CD4-positive, alpha-beta T cell (primary cell): Measurements from ENCODE around the gene KIDINS220. TPM values are rescaled to one million over a fixed set of nuclear protein-coding genes. Genes with fewer than 3 reads are reported as not detected.

Source experiments
- ATAC-seq: fragments of 200-7000 bp; cut with Tn5 transposase; one replicate; pipeline ENCODE4 v1.10.0; 2022; ENCODE audit warnings: mild to moderate bottlenecking; ENCODE audit not compliant: poor library complexity
- CTCF ChIA-PET: fragments of 350-600 bp; sonication (Branson Sonifier 250); formaldehyde crosslinking; loops from one replicate; lab custom pipeline; 2021; ENCODE audit warnings: antibody characterized with exemption, inconsistent platforms; lab: Charles Lee
- POLR2A ChIA-PET: fragments of 350-600 bp; sonication (Branson Sonifier 250); formaldehyde crosslinking; loops from one replicate; lab custom pipeline; 2021; ENCODE audit warnings: antibody characterized with exemption, inconsistent platforms; lab: Charles Lee
- DNase-seq, 14 experiments: peaks; one replicate each; pipeline ENCODE4 v3.0.0-alpha.2; 2013 to 2020; ENCODE audit warnings: mixed read lengths in 2 of 14
- H3K27ac ChIP-seq, 2 donors: one replicate each; pipeline versions ENCODE4 v1.5.1 to v1.7.0; 2013; ENCODE audit warnings: low read length in 2 of 2, low read depth in 1 of 2, mild to moderate bottlenecking in 1 of 2
- H3K27me3 ChIP-seq, 2 experiments: 1 replicate in 1 of 2; 2 replicates in 1 of 2; pipeline versions ENCODE4 v1.6.1 to v1.7.0; 2013; ENCODE audit warnings: low read length in 2 of 2, control low read depth in 1 of 2, mild to moderate bottlenecking in 1 of 2, moderate library complexity in 1 of 2; ENCODE audit not compliant: insufficient read depth in 2 of 2, control insufficient read depth in 1 of 2
- H3K36me3 ChIP-seq: one replicate; pipeline ENCODE4 v1.6.1; 2013; ENCODE audit warnings: low read length, control low read depth; ENCODE audit not compliant: insufficient read depth
- H3K4me1 ChIP-seq: one replicate; pipeline ENCODE4 v1.6.1; 2013; ENCODE audit warnings: low read length, control low read depth; ENCODE audit not compliant: insufficient read depth
- H3K4me3 ChIP-seq: one replicate; pipeline ENCODE4 v1.5.1; 2013; ENCODE audit warnings: mild to moderate bottlenecking, low read length, moderate library complexity
- H3K9me3 ChIP-seq, 2 experiments: 1 replicate in 1 of 2; 2 replicates in 1 of 2; pipeline versions ENCODE4 v1.6.1 to v1.7.0; 2013; ENCODE audit warnings: low read length in 2 of 2, mild to moderate bottlenecking in 2 of 2, control low read depth in 1 of 2, moderate library complexity in 1 of 2; ENCODE audit not compliant: control insufficient read depth in 1 of 2, insufficient read depth in 1 of 2
- H3K27ac Mint-ChIP-seq: one replicate; pipeline ENCODE4 v1.8.0; 2020; ENCODE audit warnings: mixed read lengths
- H3K27me3 Mint-ChIP-seq: one replicate; pipeline ENCODE4 v1.8.0; 2021; ENCODE audit warnings: mixed read lengths
- H3K36me3 Mint-ChIP-seq: one replicate; pipeline ENCODE4 v1.8.0; 2021; ENCODE audit warnings: low read depth, mixed read lengths
- H3K4me1 Mint-ChIP-seq: one replicate; pipeline ENCODE4 v1.8.0; 2021; ENCODE audit warnings: low read depth, mixed read lengths
- H3K4me3 Mint-ChIP-seq: one replicate; pipeline ENCODE4 v1.8.0; 2020; ENCODE audit warnings: mild to moderate bottlenecking, mixed read lengths
- H3K9me3 Mint-ChIP-seq: one replicate; pipeline ENCODE4 v1.8.0; 2020; ENCODE audit warnings: mixed read lengths
- intact Hi-C, 2 experiments: fragments of 100-400 bp; cut with DNase I in 1 of 2; cut with micrococcal nuclease in 1 of 2; formaldehyde crosslinking; loops; one replicate each; pipeline versions ENCODE4 v1.15.1 to v1.9.0; 2023 to 2025; cut with DNase I, micrococcal nuclease
- total RNA-seq, 174 experiments: library from RNA in 2 of 174; stranded (reverse) in 2 of 174; gene quantifications; one replicate each; pipeline ENCODE4 v1.2.3 and lab custom pipeline; 2021 to 2026
- TF ChIP-seq, protein P1 (sequence below): fragments of 200-600 bp; IDR thresholded peaks from one replicate; pipeline ENCODE4 v1.8.0; 2022; ENCODE audit warnings: antibody characterized with exemption, mild to moderate bottlenecking

The KIDINS220 gene
- total RNA-seq, 2 experiments from 2014 or later: 29.3 to 31.4 TPM

- Histone ChIP-seq H3K27me3 (peaks cover 0 to 6% of the 10 kb centered on the region in 2 experiments), H3K4me1 (no peaks in the 10 kb centered on the region), H3K27ac (no peak overlapping the region), H3K36me3 (no peaks in the 10 kb centered on the region), H3K9me3 (no peaks in the 10 kb centered on the region), H3K4me3 (no peak overlapping the region)
- H3K27ac Mint-ChIP-seq: no peak overlapping the region
- DNase-seq (no peak), ATAC-seq (no peak)
- no peak overlapping the region for H3K4me3 Mint-ChIP-seq
- no peaks in the 10 kb centered on the region for H3K9me3 Mint-ChIP-seq
- intact Hi-C loops: no loop called here
- peaks cover 27% of the 10 kb centered on the region for H3K27me3 Mint-ChIP-seq
- CTCF ChIA-PET: no interaction called here
- POLR2A ChIA-PET: no interaction called here
- TF ChIP-seq, protein P1, sequence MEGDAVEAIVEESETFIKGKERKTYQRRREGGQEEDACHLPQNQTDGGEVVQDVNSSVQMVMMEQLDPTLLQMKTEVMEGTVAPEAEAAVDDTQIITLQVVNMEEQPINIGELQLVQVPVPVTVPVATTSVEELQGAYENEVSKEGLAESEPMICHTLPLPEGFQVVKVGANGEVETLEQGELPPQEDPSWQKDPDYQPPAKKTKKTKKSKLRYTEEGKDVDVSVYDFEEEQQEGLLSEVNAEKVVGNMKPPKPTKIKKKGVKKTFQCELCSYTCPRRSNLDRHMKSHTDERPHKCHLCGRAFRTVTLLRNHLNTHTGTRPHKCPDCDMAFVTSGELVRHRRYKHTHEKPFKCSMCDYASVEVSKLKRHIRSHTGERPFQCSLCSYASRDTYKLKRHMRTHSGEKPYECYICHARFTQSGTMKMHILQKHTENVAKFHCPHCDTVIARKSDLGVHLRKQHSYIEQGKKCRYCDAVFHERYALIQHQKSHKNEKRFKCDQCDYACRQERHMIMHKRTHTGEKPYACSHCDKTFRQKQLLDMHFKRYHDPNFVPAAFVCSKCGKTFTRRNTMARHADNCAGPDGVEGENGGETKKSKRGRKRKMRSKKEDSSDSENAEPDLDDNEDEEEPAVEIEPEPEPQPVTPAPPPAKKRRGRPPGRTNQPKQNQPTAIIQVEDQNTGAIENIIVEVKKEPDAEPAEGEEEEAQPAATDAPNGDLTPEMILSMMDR: no peak
- H3K4me1 Mint-ChIP-seq: no peaks in the 10 kb centered on the region
- H3K36me3 Mint-ChIP-seq: no peaks in the 10 kb centered on the region
Observed at GRCh38 chr2:8849327-8849726, 11.9 kb upstream of the KIDINS220 start.

GRCh38 chr2:8848328-8849100, 11.1 kb upstream of the KIDINS220 start:
- TF ChIP-seq, protein P1: no peak
- H3K27ac ChIP-seq: no peak overlapping the region
- intact Hi-C loops: no loop called here
- no peak overlapping the region for H3K27ac Mint-ChIP-seq
- ChIA-PET POLR2A (no interaction called here), CTCF (no interaction called here)
- H3K36me3 Mint-ChIP-seq: no peaks in the 10 kb centered on the region
- no peak for ATAC-seq
- H3K27me3 ChIP-seq: peaks cover 0 to 6% of the 10 kb centered on the region in 2 experiments
- no peaks in the 10 kb centered on the region for H3K4me1 ChIP-seq
- peaks cover 27% of the 10 kb centered on the region for H3K27me3 Mint-ChIP-seq
- no peaks in the 10 kb centered on the region for H3K4me1 Mint-ChIP-seq
- no peaks in the 10 kb centered on the region for H3K36me3 ChIP-seq
- H3K4me3 ChIP-seq: no peak overlapping the region
- no peak overlapping the region for H3K4me3 Mint-ChIP-seq
- H3K9me3 Mint-ChIP-seq: no peaks in the 10 kb centered on the region
- no peaks in the 10 kb centered on the region for H3K9me3 ChIP-seq
- no peak for DNase-seq

DNA sequence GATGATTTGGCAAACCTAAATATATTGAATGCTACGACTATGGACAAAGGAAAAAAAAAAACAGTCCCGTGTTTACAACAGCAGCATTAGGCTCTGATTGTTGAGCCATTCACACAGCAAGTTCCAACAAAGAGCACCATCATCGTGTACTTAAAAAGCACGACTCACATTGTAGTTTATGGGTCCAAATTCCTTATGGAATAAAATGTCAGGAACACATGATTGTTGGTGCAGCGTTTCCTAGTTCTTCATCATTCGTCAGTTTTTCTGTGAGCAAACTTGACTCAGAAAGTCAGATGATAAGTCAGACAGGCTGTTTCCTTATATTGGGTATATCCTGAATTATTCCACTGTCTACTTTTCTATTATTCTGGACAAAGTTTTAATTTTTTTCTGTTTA, 10.0 kb upstream of the KIDINS220 start:
- Histone ChIP-seq H3K4me3 (no peak overlapping the region), H3K27ac (no peak overlapping the region), H3K9me3 (no peaks in the 10 kb centered on the region), H3K4me1 (no peaks in the 10 kb centered on the region), H3K27me3 (peaks cover 0 to 6% of the 10 kb centered on the region in 2 experiments), H3K36me3 (no peaks in the 10 kb centered on the region)
- no peak overlapping the region for H3K27ac Mint-ChIP-seq
- POLR2A ChIA-PET: no interaction called here
- H3K4me1 Mint-ChIP-seq: no peaks in the 10 kb centered on the region
- no peaks in the 10 kb centered on the region for H3K9me3 Mint-ChIP-seq
- ATAC-seq (no peak), DNase-seq (no peak)
- H3K4me3 Mint-ChIP-seq: no peak overlapping the region
- CTCF ChIA-PET: interaction anchor here (1.1 kb wide), 1 partner anchor 17 kb away, joined by 3 read pairs; no protein-coding TSS in a partner anchor
- intact Hi-C loops: no loop called here
- H3K27me3 Mint-ChIP-seq: peaks cover 27% of the 10 kb centered on the region
- H3K36me3 Mint-ChIP-seq: no peaks in the 10 kb centered on the region
- TF ChIP-seq, protein P1: no peak
